HG03108 (cell line): ENCODE measurements around the gene EID2.
A peak's percentile ranks its signal among the peaks of the same experiment; 100 is the strongest.

Experiments
- ATAC-seq: cut with Tn5 transposase; IDR thresholded peaks from one replicate; pipeline ENCODE4 v1.9.1; 2021; ENCODE audit warnings: moderate library complexity; ENCODE audit not compliant: unreplicated experiment

EID2 gene

GRCh38 chr19:39506598-39506943 is 33.4 kb downstream of the EID2 start:
- ATAC-seq = no peak

GRCh38 chr19:39502640-39503417 is 37.1 kb downstream of the EID2 start:
- ATAC-seq = no peak

GRCh38 chr19:39501340-39501739 is 38.6 kb downstream of the EID2 start:
- ATAC-seq = no peak

- no peak for ATAC-seq
Observed at GRCh38 chr19:39500543-39500942, 39.4 kb downstream of the EID2 start.

- no peak for ATAC-seq
Observed at GRCh38 chr19:39499932-39500331, 40.0 kb downstream of the EID2 start.

- ATAC-seq = no peak
Observed at GRCh38 chr19:39498798-39499642, 40.9 kb downstream of the EID2 start, which contains the start of gene DLL3. Gene DLL3 (plus strand): TSS chr19:39498947. CDS start chr19:39498975, 28 bp downstream.

- peak; percentile 57 for ATAC-seq
Observed at GRCh38 chr19:39497996-39498797, 41.8 kb downstream of the EID2 start.

- no peak for ATAC-seq
Observed at GRCh38 chr19:39497701-39497995, 42.3 kb downstream of the EID2 start.

GRCh38 chr19:39496063-39496462 is 43.9 kb downstream of the EID2 start:
- no peak for ATAC-seq

- no peak for ATAC-seq
Observed at GRCh38 chr19:39494661-39495060, 45.3 kb downstream of the EID2 start.

GRCh38 chr19:39492788-39493187 is 47.2 kb downstream of the EID2 start:
- no peak for ATAC-seq

GRCh38 chr19:39492225-39492624 is 47.7 kb downstream of the EID2 start:
- ATAC-seq = no peak

- ATAC-seq = no peak
Observed at GRCh38 chr19:39489756-39490155, 50.2 kb downstream of the EID2 start.
